Measurements from ENCODE around the gene TAF1C. TPM values are rescaled to one million over a fixed set of nuclear protein-coding genes. Genes with fewer than 3 reads are reported as not detected.

TAF1C gene
- total and polyA plus RNA-seq, 2 experiments from 2014 or later = 37.2 to 57.4 TPM

DNA sequence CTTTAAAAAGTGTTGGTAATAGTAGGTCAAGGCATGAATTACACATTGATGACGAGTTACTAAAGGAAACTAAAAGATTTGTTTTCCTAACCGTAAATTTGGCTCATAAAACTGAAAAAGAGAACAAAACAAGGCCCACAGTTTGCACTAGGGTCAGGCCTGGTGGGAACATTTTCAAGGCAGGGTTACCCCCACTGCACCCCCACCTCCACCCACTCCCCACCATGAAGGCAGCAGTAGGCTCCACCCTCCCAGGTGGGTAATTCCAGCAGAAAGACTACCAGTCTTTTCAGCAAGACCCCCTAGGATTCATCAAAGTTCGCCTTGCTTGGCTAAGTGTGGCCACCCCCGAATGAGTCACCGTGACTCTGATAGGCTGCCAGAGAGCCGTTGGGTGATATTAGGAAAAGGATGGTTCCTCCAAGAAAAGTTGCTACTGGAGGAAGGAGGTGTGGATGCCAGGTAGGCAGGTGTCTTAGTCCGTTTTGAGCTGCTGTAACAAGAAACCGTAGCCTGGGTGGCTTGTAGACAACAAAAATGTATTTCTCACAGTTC, 33.1 kb downstream of the TAF1C start (continued):
- no peak for TF ChIP-seq JUNB (IDR thresholded peaks at IDR 0.05; ENCODE audit: unreplicated experiment)
- no peak for TF ChIP-seq EZH2 (IDR thresholded peaks at IDR 0.05; ENCODE audit: low read depth, unreplicated experiment)

DNA sequence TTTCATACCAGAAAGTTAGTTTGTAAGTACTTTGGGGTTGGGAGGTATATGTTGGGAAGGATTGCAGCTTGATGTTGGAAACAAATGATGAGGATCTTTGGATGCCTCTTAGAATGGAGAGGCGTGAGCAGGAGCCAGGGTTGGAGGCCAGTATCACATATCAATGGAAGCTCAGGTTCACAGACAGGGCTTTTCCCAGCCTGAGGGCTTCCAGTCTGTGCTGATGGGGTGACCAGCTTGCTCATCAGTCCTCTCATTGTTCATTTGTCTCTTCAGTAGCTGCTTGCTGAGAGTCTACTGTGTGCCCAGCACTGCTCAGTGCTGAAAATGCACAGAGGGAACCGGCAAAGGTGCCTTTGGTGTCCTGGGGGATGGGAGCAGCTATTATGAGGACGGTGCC, 35.9 kb downstream of the TAF1C start:
- H3K27me3 ChIP-seq (ENCODE audit: insufficient read depth) = peaks cover 8% of the 10 kb centered on the region; the same call in 1 of the 2 replicates
- TF ChIP-seq STAT1 (IDR thresholded peaks at IDR 0.05; ENCODE audit: unreplicated experiment) (no peak), ZNF331 (CRISPR knock-in tag; IDR thresholded peaks at IDR 0.05; ENCODE audit: low read depth) (no peak), CREB1 (CRISPR knock-in tag; IDR thresholded peaks at IDR 0.05; ENCODE audit: low read depth) (no peak), NANOG (IDR thresholded peaks at IDR 0.05; ENCODE audit: borderline replicate concordance) (no peak), POLR2AphosphoS5 (IDR thresholded peaks at IDR 0.05; ENCODE audit: low read depth) (no peak), JUNB (IDR thresholded peaks at IDR 0.05; ENCODE audit: unreplicated experiment) (no peak), EZH2phosphoT487 (IDR thresholded peaks at IDR 0.05; ENCODE audit: unreplicated experiment) (no peak), EZH2 (IDR thresholded peaks at IDR 0.05; ENCODE audit: low read depth, unreplicated experiment) (no peak)
- TF ChIP-seq, protein P1, sequence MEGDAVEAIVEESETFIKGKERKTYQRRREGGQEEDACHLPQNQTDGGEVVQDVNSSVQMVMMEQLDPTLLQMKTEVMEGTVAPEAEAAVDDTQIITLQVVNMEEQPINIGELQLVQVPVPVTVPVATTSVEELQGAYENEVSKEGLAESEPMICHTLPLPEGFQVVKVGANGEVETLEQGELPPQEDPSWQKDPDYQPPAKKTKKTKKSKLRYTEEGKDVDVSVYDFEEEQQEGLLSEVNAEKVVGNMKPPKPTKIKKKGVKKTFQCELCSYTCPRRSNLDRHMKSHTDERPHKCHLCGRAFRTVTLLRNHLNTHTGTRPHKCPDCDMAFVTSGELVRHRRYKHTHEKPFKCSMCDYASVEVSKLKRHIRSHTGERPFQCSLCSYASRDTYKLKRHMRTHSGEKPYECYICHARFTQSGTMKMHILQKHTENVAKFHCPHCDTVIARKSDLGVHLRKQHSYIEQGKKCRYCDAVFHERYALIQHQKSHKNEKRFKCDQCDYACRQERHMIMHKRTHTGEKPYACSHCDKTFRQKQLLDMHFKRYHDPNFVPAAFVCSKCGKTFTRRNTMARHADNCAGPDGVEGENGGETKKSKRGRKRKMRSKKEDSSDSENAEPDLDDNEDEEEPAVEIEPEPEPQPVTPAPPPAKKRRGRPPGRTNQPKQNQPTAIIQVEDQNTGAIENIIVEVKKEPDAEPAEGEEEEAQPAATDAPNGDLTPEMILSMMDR (conservative IDR thresholded peaks at IDR 0.05; ENCODE audit: low read depth in 2 of 2) = no peak
- TF ChIP-seq, protein P2, sequence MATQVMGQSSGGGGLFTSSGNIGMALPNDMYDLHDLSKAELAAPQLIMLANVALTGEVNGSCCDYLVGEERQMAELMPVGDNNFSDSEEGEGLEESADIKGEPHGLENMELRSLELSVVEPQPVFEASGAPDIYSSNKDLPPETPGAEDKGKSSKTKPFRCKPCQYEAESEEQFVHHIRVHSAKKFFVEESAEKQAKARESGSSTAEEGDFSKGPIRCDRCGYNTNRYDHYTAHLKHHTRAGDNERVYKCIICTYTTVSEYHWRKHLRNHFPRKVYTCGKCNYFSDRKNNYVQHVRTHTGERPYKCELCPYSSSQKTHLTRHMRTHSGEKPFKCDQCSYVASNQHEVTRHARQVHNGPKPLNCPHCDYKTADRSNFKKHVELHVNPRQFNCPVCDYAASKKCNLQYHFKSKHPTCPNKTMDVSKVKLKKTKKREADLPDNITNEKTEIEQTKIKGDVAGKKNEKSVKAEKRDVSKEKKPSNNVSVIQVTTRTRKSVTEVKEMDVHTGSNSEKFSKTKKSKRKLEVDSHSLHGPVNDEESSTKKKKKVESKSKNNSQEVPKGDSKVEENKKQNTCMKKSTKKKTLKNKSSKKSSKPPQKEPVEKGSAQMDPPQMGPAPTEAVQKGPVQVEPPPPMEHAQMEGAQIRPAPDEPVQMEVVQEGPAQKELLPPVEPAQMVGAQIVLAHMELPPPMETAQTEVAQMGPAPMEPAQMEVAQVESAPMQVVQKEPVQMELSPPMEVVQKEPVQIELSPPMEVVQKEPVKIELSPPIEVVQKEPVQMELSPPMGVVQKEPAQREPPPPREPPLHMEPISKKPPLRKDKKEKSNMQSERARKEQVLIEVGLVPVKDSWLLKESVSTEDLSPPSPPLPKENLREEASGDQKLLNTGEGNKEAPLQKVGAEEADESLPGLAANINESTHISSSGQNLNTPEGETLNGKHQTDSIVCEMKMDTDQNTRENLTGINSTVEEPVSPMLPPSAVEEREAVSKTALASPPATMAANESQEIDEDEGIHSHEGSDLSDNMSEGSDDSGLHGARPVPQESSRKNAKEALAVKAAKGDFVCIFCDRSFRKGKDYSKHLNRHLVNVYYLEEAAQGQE (IDR thresholded peaks at IDR 0.05; ENCODE audit: unreplicated experiment) = no peak
- TF ChIP-seq, protein P3, sequence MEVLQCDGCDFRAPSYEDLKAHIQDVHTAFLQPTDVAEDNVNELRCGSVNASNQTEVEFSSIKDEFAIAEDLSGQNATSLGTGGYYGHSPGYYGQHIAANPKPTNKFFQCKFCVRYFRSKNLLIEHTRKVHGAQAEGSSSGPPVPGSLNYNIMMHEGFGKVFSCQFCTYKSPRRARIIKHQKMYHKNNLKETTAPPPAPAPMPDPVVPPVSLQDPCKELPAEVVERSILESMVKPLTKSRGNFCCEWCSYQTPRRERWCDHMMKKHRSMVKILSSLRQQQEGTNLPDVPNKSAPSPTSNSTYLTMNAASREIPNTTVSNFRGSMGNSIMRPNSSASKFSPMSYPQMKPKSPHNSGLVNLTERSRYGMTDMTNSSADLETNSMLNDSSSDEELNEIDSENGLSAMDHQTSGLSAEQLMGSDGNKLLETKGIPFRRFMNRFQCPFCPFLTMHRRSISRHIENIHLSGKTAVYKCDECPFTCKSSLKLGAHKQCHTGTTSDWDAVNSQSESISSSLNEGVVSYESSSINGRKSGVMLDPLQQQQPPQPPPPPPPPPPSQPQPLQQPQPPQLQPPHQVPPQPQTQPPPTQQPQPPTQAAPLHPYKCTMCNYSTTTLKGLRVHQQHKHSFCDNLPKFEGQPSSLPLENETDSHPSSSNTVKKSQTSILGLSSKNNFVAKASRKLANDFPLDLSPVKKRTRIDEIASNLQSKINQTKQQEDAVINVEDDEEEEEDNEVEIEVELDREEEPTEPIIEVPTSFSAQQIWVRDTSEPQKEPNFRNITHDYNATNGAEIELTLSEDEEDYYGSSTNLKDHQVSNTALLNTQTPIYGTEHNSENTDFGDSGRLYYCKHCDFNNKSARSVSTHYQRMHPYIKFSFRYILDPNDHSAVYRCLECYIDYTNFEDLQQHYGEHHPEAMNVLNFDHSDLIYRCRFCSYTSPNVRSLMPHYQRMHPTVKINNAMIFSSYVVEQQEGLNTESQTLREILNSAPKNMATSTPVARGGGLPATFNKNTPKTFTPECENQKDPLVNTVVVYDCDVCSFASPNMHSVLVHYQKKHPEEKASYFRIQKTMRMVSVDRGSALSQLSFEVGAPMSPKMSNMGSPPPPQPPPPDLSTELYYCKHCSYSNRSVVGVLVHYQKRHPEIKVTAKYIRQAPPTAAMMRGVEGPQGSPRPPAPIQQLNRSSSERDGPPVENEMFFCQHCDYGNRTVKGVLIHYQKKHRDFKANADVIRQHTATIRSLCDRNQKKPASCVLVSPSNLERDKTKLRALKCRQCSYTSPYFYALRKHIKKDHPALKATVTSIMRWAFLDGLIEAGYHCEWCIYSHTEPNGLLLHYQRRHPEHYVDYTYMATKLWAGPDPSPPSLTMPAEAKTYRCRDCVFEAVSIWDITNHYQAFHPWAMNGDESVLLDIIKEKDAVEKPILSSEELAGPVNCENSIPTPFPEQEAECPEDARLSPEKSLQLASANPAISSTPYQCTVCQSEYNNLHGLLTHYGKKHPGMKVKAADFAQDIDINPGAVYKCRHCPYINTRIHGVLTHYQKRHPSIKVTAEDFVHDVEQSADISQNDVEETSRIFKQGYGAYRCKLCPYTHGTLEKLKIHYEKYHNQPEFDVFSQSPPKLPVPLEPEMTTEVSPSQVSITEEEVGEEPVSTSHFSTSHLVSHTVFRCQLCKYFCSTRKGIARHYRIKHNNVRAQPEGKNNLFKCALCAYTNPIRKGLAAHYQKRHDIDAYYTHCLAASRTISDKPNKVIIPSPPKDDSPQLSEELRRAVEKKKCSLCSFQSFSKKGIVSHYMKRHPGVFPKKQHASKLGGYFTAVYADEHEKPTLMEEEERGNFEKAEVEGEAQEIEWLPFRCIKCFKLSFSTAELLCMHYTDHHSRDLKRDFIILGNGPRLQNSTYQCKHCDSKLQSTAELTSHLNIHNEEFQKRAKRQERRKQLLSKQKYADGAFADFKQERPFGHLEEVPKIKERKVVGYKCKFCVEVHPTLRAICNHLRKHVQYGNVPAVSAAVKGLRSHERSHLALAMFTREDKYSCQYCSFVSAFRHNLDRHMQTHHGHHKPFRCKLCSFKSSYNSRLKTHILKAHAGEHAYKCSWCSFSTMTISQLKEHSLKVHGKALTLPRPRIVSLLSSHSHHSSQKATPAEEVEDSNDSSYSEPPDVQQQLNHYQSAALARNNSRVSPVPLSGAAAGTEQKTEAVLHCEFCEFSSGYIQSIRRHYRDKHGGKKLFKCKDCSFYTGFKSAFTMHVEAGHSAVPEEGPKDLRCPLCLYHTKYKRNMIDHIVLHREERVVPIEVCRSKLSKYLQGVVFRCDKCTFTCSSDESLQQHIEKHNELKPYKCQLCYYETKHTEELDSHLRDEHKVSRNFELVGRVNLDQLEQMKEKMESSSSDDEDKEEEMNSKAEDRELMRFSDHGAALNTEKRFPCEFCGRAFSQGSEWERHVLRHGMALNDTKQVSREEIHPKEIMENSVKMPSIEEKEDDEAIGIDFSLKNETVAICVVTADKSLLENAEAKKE (CRISPR knock-in tag; IDR thresholded peaks at IDR 0.05) = no peak
- H3K4me3 Mint-ChIP-seq = no peak overlapping the region
- ATAC-seq (no peak), DNase-seq (ENCODE audit: low spot score) (no peak)
- no peaks in the 10 kb centered on the region for H3K4me1 Mint-ChIP-seq
- H3K27me3 Mint-ChIP-seq (ENCODE audit: insufficient read depth, low read depth, poor library complexity) = peaks cover 9% of the 10 kb centered on the region
- no peak overlapping the region for H3K4me3 ChIP-seq
- H3K4me1 ChIP-seq (ENCODE audit: insufficient read depth) = no peaks in the 10 kb centered on the region
- H4K20me1 ChIP-seq (replicated peaks; ENCODE audit: insufficient read depth) = no peaks in the 10 kb centered on the region
- no peaks in the 10 kb centered on the region for H3F3A ChIP-seq (replicated peaks; ENCODE audit: low read depth)
- no peak overlapping the region for H2AFZ ChIP-seq
- H3K9me2 ChIP-seq (ENCODE audit: insufficient read depth) = no peaks in the 10 kb centered on the region
- peaks cover 2% of the 10 kb centered on the region; the same call in 2 of the 3 replicates for H3K9me3 Mint-ChIP-seq
- H3K27ac Mint-ChIP-seq = no peak overlapping the region
- H3K36me3 ChIP-seq (ENCODE audit: insufficient read depth) = no peaks in the 10 kb centered on the region
- no peak overlapping the region for H3K27ac ChIP-seq (ENCODE audit: low read depth)
- no peaks in the 10 kb centered on the region for H3K36me3 Mint-ChIP-seq (ENCODE audit: low read depth)
- no peaks in the 10 kb centered on the region for H3K79me2 ChIP-seq (replicated peaks; ENCODE audit: insufficient read depth)
- H3K4me2 ChIP-seq = no peak overlapping the region

Data from GM23338 (cell line).